HG03159 (cell line): ENCODE measurements around the gene IKBKE.

Experiments
- ATAC-seq: cut with Tn5 transposase; IDR thresholded peaks from one replicate; pipeline ENCODE4 v1.9.1; 2021; ENCODE audit warnings: mild to moderate bottlenecking, moderate library complexity; ENCODE audit not compliant: unreplicated experiment

The IKBKE gene

GRCh38 chr1:206510371-206510770 lies 40.1 kb downstream of the IKBKE start:
- ATAC-seq, result no peak

GRCh38 chr1:206511362-206512057 lies 41.2 kb downstream of the IKBKE start:
- ATAC-seq, result no peak

GRCh38 chr1:206512058-206512850 lies 42.0 kb downstream of the IKBKE start:
- no peak for ATAC-seq

- no peak for ATAC-seq
Observed at GRCh38 chr1:206512851-206513180, 42.5 kb downstream of the IKBKE start.

- ATAC-seq, result no peak
Observed at GRCh38 chr1:206513312-206514111, 43.2 kb downstream of the IKBKE start.

GRCh38 chr1:206514813-206515387 lies 44.6 kb downstream of the IKBKE start:
- no peak for ATAC-seq

- ATAC-seq, result no peak
Observed at GRCh38 chr1:206516728-206516990, 46.4 kb downstream of the IKBKE start.

- ATAC-seq, result no peak
Observed at GRCh38 chr1:206517784-206518183, 47.5 kb downstream of the IKBKE start.

GRCh38 chr1:206518206-206518605 lies 47.9 kb downstream of the IKBKE start:
- no peak for ATAC-seq

- no peak for ATAC-seq
Observed at GRCh38 chr1:206518743-206519142, 48.5 kb downstream of the IKBKE start.

- ATAC-seq, result no peak
Observed at GRCh38 chr1:206521127-206521526, 50.9 kb downstream of the IKBKE start.

- no peak for ATAC-seq
Observed at GRCh38 chr1:206521694-206522402, 51.6 kb downstream of the IKBKE start.

- ATAC-seq, result no peak
Observed at GRCh38 chr1:206524739-206525364, 54.6 kb downstream of the IKBKE start.

- ATAC-seq, result no peak
Observed at GRCh38 chr1:206526064-206526911, 56.0 kb downstream of the IKBKE start.

GRCh38 chr1:206529425-206529824 lies 59.1 kb downstream of the IKBKE start:
- ATAC-seq, result no peak

GRCh38 chr1:206532368-206532767 lies 62.1 kb downstream of the IKBKE start:
- no peak for ATAC-seq

- ATAC-seq, result no peak
Observed at GRCh38 chr1:206534552-206534951, 64.3 kb downstream of the IKBKE start.

GRCh38 chr1:206535853-206536188 lies 65.5 kb downstream of the IKBKE start:
- ATAC-seq, result no peak

- ATAC-seq, result no peak
Observed at GRCh38 chr1:206537141-206537540, 66.9 kb downstream of the IKBKE start.
